ENCODE measurements around the gene SFXN1. TPM values are rescaled to one million over a fixed set of nuclear protein-coding genes. Genes with fewer than 3 reads are reported as not detected.

SFXN1 gene
- total RNA-seq, 1 donor from 2014 or later = 89.4 TPM

- H3K4me3 ChIP-seq (ENCODE audit: insufficient read depth, low read depth, low read length) = no peak overlapping the region
These were observed 7.2 kb upstream of the SFXN1 start for GRCh38 chr5:175471196-175471595.

DNA sequence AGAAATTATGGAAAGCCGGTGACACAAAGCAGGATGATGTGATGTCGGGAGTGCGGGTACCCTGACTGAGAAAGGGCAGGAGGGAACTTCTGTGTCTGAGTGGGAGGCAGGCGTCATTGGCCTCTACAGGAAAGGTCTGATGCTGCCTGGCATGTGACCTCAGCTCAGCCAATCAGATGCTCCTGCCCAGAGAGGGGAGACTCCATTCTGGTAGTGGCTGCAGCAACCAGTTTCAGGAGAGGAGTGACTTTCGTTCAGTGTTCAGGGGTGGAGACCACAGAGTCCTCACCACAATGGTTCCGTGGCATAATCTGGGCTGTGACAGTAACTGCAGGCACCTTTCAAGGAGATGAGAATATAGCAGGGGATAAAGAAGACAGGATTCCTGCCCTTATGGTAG, 6.7 kb upstream of the SFXN1 start:
- no peaks in the 10 kb centered on the region for H4K20me1 ChIP-seq (ENCODE audit: insufficient read depth, low read length)
- H3K4me1 Mint-ChIP-seq (ENCODE audit: low read depth, unreplicated experiment) = no peaks in the 10 kb centered on the region
- FAIRE-seq (no peak), DNase-seq (ENCODE audit: low read depth) (no peak)
- no peak overlapping the region for H3K9ac ChIP-seq (ENCODE audit: low read length)
- no peak overlapping the region for H3K4me2 ChIP-seq (ENCODE audit: low read length)
- no peak overlapping the region for H3K27ac ChIP-seq (ENCODE audit: low read depth, low read length)
- H3K4me1 ChIP-seq (ENCODE audit: insufficient read depth, low read length) = no peaks in the 10 kb centered on the region
- no peaks in the 10 kb centered on the region for H3K9me3 Mint-ChIP-seq (ENCODE audit: unreplicated experiment)
- peaks cover 2% of the 10 kb centered on the region for H3K27me3 Mint-ChIP-seq (ENCODE audit: low read depth, unreplicated experiment)
- no peak for TF ChIP-seq EZH2 (IDR thresholded peaks at IDR 0.05; ENCODE audit: insufficient read depth, low read length)
- H3K36me3 Mint-ChIP-seq (ENCODE audit: low read depth, unreplicated experiment) = no peaks in the 10 kb centered on the region
- no peaks in the 10 kb centered on the region for H3K36me3 ChIP-seq (ENCODE audit: insufficient read depth, low read length)
- no peak overlapping the region for H3K4me3 Mint-ChIP-seq (ENCODE audit: unreplicated experiment)
- no peak overlapping the region for H3K4me3 ChIP-seq (ENCODE audit: insufficient read depth, low read depth, low read length)
- H3K79me2 ChIP-seq (ENCODE audit: insufficient read depth, low read length) = no peaks in the 10 kb centered on the region
- no peaks in the 10 kb centered on the region for H3K9me3 ChIP-seq (ENCODE audit: insufficient read depth, low read depth, low read length)
- H3K27me3 ChIP-seq (ENCODE audit: insufficient read depth, low read length) = peaks cover 11% of the 10 kb centered on the region
- no peak overlapping the region for H2AFZ ChIP-seq (ENCODE audit: low read depth, low read length)
- H3K27ac Mint-ChIP-seq (ENCODE audit: unreplicated experiment) = no peak overlapping the region

More at GRCh38 chr5:175471196-175471595, 7.2 kb upstream of the SFXN1 start:
- H3K9me3 ChIP-seq (ENCODE audit: insufficient read depth, low read depth, low read length) = no peaks in the 10 kb centered on the region
- Mint-ChIP-seq H3K9me3 (ENCODE audit: unreplicated experiment) (no peaks in the 10 kb centered on the region), H3K27ac (ENCODE audit: unreplicated experiment) (no peak overlapping the region), H3K4me3 (ENCODE audit: unreplicated experiment) (no peak overlapping the region), H3K36me3 (ENCODE audit: low read depth, unreplicated experiment) (no peaks in the 10 kb centered on the region), H3K27me3 (ENCODE audit: low read depth, unreplicated experiment) (peaks cover 2% of the 10 kb centered on the region), H3K4me1 (ENCODE audit: low read depth, unreplicated experiment) (no peaks in the 10 kb centered on the region)
- no peak for TF ChIP-seq EZH2 (IDR thresholded peaks at IDR 0.05; ENCODE audit: insufficient read depth, low read length)
- no peak for TF ChIP-seq CTCF (IDR thresholded peaks at IDR 0.05; ENCODE audit: insufficient read depth, low read depth, low read length)
- no peaks in the 10 kb centered on the region for H3K79me2 ChIP-seq (ENCODE audit: insufficient read depth, low read length)
- H3K4me2 ChIP-seq (ENCODE audit: low read length) = no peak overlapping the region
- no peaks in the 10 kb centered on the region for H3K4me1 ChIP-seq (ENCODE audit: insufficient read depth, low read length)
- no peak overlapping the region for H3K9ac ChIP-seq (ENCODE audit: low read length)
- FAIRE-seq (no peak), DNase-seq (ENCODE audit: low read depth) (no peak)
- no peaks in the 10 kb centered on the region for H3K36me3 ChIP-seq (ENCODE audit: insufficient read depth, low read length)
- H4K20me1 ChIP-seq (ENCODE audit: insufficient read depth, low read length) = no peaks in the 10 kb centered on the region
- no peak overlapping the region for H3K27ac ChIP-seq (ENCODE audit: low read depth, low read length)
- H2AFZ ChIP-seq (ENCODE audit: low read depth, low read length) = no peak overlapping the region
- H3K27me3 ChIP-seq (ENCODE audit: insufficient read depth, low read length) = peaks cover 11% of the 10 kb centered on the region

GRCh38 chr5:175472378-175472777, 6.0 kb upstream of the SFXN1 start:
- no peak for TF ChIP-seq CTCF (IDR thresholded peaks at IDR 0.05; ENCODE audit: insufficient read depth, low read depth, low read length)
- TF ChIP-seq EZH2 (IDR thresholded peaks at IDR 0.05; ENCODE audit: insufficient read depth, low read length) = no peak
- Histone ChIP-seq H3K9me3 (ENCODE audit: insufficient read depth, low read depth, low read length) (no peaks in the 10 kb centered on the region), H3K4me3 (ENCODE audit: insufficient read depth, low read depth, low read length) (no peak overlapping the region), H3K79me2 (ENCODE audit: insufficient read depth, low read length) (no peaks in the 10 kb centered on the region), H3K4me2 (ENCODE audit: low read length) (no peak overlapping the region), H3K4me1 (ENCODE audit: insufficient read depth, low read length) (no peaks in the 10 kb centered on the region), H4K20me1 (ENCODE audit: insufficient read depth, low read length) (no peaks in the 10 kb centered on the region), H3K36me3 (ENCODE audit: insufficient read depth, low read length) (no peaks in the 10 kb centered on the region), H3K27me3 (ENCODE audit: insufficient read depth, low read length) (peaks cover 11% of the 10 kb centered on the region), H2AFZ (ENCODE audit: low read depth, low read length) (no peak overlapping the region), H3K9ac (ENCODE audit: low read length) (no peak overlapping the region), H3K27ac (ENCODE audit: low read depth, low read length) (no peak overlapping the region)
- Mint-ChIP-seq H3K4me1 (ENCODE audit: low read depth, unreplicated experiment) (no peaks in the 10 kb centered on the region), H3K9me3 (ENCODE audit: unreplicated experiment) (no peaks in the 10 kb centered on the region), H3K27ac (ENCODE audit: unreplicated experiment) (no peak overlapping the region), H3K36me3 (ENCODE audit: low read depth, unreplicated experiment) (no peaks in the 10 kb centered on the region), H3K4me3 (ENCODE audit: unreplicated experiment) (no peak overlapping the region), H3K27me3 (ENCODE audit: low read depth, unreplicated experiment) (no peaks in the 10 kb centered on the region)
- DNase-seq (ENCODE audit: low read depth) (no peak), FAIRE-seq (no peak)
